ENCODE measurements around the gene SOS2. TPM values are rescaled to one million over a fixed set of nuclear protein-coding genes. Genes with fewer than 3 reads are reported as not detected.

Gene SOS2
- total RNA-seq, 1 experiment from 2014 or later, result 9.4 TPM

- TF ChIP-seq CTCF (conservative IDR thresholded peaks at IDR 0.05), result no peak
- no peak overlapping the region for H2AK5ac ChIP-seq (ENCODE audit: insufficient read length, low read length)
- no peak overlapping the region for H3K9ac ChIP-seq (ENCODE audit: extremely low read depth, insufficient read length, low read length)
- no peak overlapping the region for H2BK15ac ChIP-seq (ENCODE audit: low read depth, low read length)
- H3K27me3 ChIP-seq (ENCODE audit: insufficient read depth, low read length), result no peaks in the 10 kb centered on the region
- H3K79me2 ChIP-seq (ENCODE audit: insufficient read depth, low read length), result 0 out of 2 replicates have a peak, but pooled peaks cover 2% of the 10 kb centered on the region
- H2BK120ac ChIP-seq (ENCODE audit: low read depth, low read length, poor library complexity, severe bottlenecking), result no peak overlapping the region
- H3K79me1 ChIP-seq (ENCODE audit: insufficient read depth, low read depth, low read length, poor library complexity, severe bottlenecking), result no peaks in the 10 kb centered on the region
- H2BK20ac ChIP-seq (ENCODE audit: low read depth, low read length, poor library complexity, severe bottlenecking), result no peak overlapping the region
- H3K4me3 Mint-ChIP-seq, result no peak overlapping the region; a peak in 1 of 5 replicates
- no peak for DNase-seq
- no peak overlapping the region for H3K18ac ChIP-seq (ENCODE audit: insufficient read length, low read depth, low read length)
- H3K36me3 Mint-ChIP-seq (ENCODE audit: insufficient read depth in 1 of 3, low read depth in 3 of 3), result peaks cover 5 to 10% (median 6%) of the 10 kb centered on the region in 3 experiments
- H3K14ac ChIP-seq (ENCODE audit: insufficient read depth, low read length), result no peak overlapping the region
- no peaks in the 10 kb centered on the region for H4K20me1 ChIP-seq (ENCODE audit: control insufficient read depth, insufficient read depth, insufficient read length)
- no peak overlapping the region for H4K5ac ChIP-seq (ENCODE audit: insufficient read length, low read depth, low read length)
- peaks cover 18 to 22% of the 10 kb centered on the region in 2 experiments for H3K4me1 Mint-ChIP-seq
- H2BK5ac ChIP-seq (ENCODE audit: insufficient read length, low read length), result no peak overlapping the region
- H4K8ac ChIP-seq (replicated peaks; ENCODE audit: insufficient read length, low read depth, low read length), result no peak overlapping the region
- H3K27ac Mint-ChIP-seq, result no peak overlapping the region
- H3K23ac ChIP-seq (ENCODE audit: insufficient read length, low read depth, low read length), result no peak overlapping the region
- H3K4me2 ChIP-seq (ENCODE audit: insufficient read depth, insufficient read length, low read length), result no peak overlapping the region
- WGBS (ENCODE audit: extremely low coverage, insufficient read length, low lambda C conversion rate), result no CpG with 5 or more reads among the region's 14 CpGs
- H3K4ac ChIP-seq (ENCODE audit: low read depth, low read length), result no peak overlapping the region
- no peak overlapping the region for H2AFZ ChIP-seq (ENCODE audit: low read length)
- no peaks in the 10 kb centered on the region for H3K9me3 ChIP-seq (ENCODE audit: control insufficient read depth, low read depth, low read length)
- H3K27ac ChIP-seq (ENCODE audit: insufficient read length, low read depth, low read length), result no peak overlapping the region
- no peak overlapping the region for H3T11ph ChIP-seq (ENCODE audit: low read length)
- H3K4me1 ChIP-seq (ENCODE audit: insufficient read depth, low read length), result no peaks in the 10 kb centered on the region
- H4K91ac ChIP-seq (ENCODE audit: insufficient read length, low read depth, low read length), result no peak overlapping the region
- peaks cover 7% of the 10 kb centered on the region for H3K23me2 ChIP-seq (ENCODE audit: insufficient read length, low read depth, low read length, poor library complexity, severe bottlenecking)
- H3K27me3 Mint-ChIP-seq (ENCODE audit: low read depth), result no peaks in the 10 kb centered on the region
- H2BK12ac ChIP-seq (ENCODE audit: insufficient read length, low read depth, low read length), result no peak overlapping the region
- H3K9me3 Mint-ChIP-seq, result peaks cover 1 to 5% of the 10 kb centered on the region in 2 experiments; a peak in 4 of 5 replicates
- no peak overlapping the region for H3K56ac ChIP-seq (ENCODE audit: insufficient read length, low read depth, low read length)
These were observed 2.0 kb upstream of the SOS2 start for GRCh38 chr14:50233166-50233950.

All from H9 (cell line).